Kidney (tissue), 14 donors: Measurements from ENCODE around the gene PTPRT. TPM values are rescaled to one million over a fixed set of nuclear protein-coding genes. Genes with fewer than 3 reads are reported as not detected.

Experiments used
- DNase-seq, 5 donors: peaks; one replicate each; pipeline ENCODE4 v3.0.0-alpha.2; 2013 to 2020
- FAIRE-seq: peaks from 2 replicates; lab custom pipeline; 2012; peaks lifted over from hg19 to GRCh38; lab: Jason Lieb, UNC
- H3K27ac ChIP-seq, 2 donors: one replicate each; pipeline ENCODE4 v1.7.0; 2013; ENCODE audit warnings: low read depth in 2 of 2, low read length in 2 of 2, inconsistent platforms in 1 of 2
- H3K27me3 ChIP-seq: one replicate; pipeline ENCODE4 v1.7.1; 2013; ENCODE audit warnings: low read length, inconsistent platforms; ENCODE audit not compliant: control insufficient read depth, insufficient read depth
- H3K36me3 ChIP-seq, 3 donors: one replicate each; pipeline versions ENCODE4 v1.7.0 to v1.7.1; 2013; ENCODE audit warnings: low read length in 3 of 3, control low read depth in 1 of 3, inconsistent platforms in 1 of 3; ENCODE audit not compliant: insufficient read depth in 3 of 3, control insufficient read depth in 2 of 3
- H3K4me1 ChIP-seq, 3 donors: one replicate each; pipeline versions ENCODE4 v1.7.0 to v1.7.1; 2013; ENCODE audit warnings: low read length in 3 of 3, inconsistent platforms in 1 of 3, low read depth in 1 of 3; ENCODE audit not compliant: control insufficient read depth in 2 of 3, insufficient read depth in 2 of 3
- H3K4me3 ChIP-seq, 3 donors: one replicate each; pipeline versions ENCODE4 v1.7.0 to v1.8.1; 2013; ENCODE audit warnings: low read length in 3 of 3, control low read depth in 1 of 3, inconsistent platforms in 1 of 3
- H3K9ac ChIP-seq, 3 donors: one replicate each; pipeline versions ENCODE4 v1.7.0 to v1.7.1; 2013; ENCODE audit warnings: low read length in 3 of 3, control low read depth in 1 of 3, inconsistent platforms in 1 of 3
- H3K9me3 ChIP-seq, 3 donors: one replicate each; pipeline versions ENCODE4 v1.7.0 to v1.7.1; 2013; ENCODE audit warnings: low read length in 3 of 3, control low read depth in 1 of 3, inconsistent platforms in 1 of 3; ENCODE audit not compliant: control insufficient read depth in 2 of 3, insufficient read depth in 1 of 3
- intact Hi-C: fragments of 100-400 bp; cut with DNase I; formaldehyde crosslinking; loops from one replicate; pipeline ENCODE4 v1.11.1; 2022
- polyA plus RNA-seq: library from polyadenylated mRNA; stranded (reverse); fragments of 350-450 nt; fragmentation: Illumina TruSeq; extraction: RNeasy Lipid Tissue Mini Kit (QIAGEN cat#74804); gene quantifications from one replicate; pipeline ENCODE4 v1.2.3, GENCODE V29; 2014; ENCODE audit warnings: low read depth, low replicate concordance; ENCODE audit not compliant: insufficient read depth
- total RNA-seq: library from RNA; stranded (reverse); fragmentation: NEBNext Ultra II Directional; extraction: Animal tissue kit (Norgen Biotek cat#: 25700); gene quantifications from one replicate; pipeline ENCODE4 v1.2.1, GENCODE V29; 2021
- TF ChIP-seq, protein P1 (sequence below): IDR thresholded peaks from 3 replicates; pipeline ENCODE4 v1.5.1; 2012; ENCODE audit warnings: mild to moderate bottlenecking, moderate library complexity, borderline replicate concordance; ENCODE audit not compliant: insufficient read depth; ENCODE audit errors: extremely low read depth
- donor health status: control.
- donor health status: control.
- donor health status: control.
- donor health status: control.
- donor health status: control.
- donor health status: DM: yes; HTN: yes; CAD: no.
- donor health status: Normal renal cell carcinoma (clear cell type).

PTPRT gene
- total and polyA plus RNA-seq, 2 donors from 2014 or later = 0.60 TPM; not detected in 1

DNA sequence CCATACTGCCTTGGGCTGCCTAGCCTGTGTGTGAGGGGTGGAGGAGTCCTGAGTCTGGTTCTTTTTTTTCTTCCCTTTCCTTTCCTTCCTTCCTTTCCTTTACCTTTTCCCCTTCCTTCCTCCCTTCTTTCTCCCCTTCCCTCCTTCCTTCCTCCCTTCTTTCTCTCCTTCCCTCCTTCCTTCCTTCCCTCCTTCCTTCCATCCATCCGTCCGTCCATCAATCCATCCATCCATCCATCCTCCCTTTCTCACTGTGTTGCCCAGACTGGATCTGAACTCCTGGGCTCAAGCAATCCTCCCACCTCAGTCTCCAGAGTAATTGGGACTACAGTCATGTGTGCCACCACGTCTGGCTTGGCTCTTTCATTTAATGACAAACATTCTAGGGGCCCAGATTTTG is 820.8 kb downstream of the PTPRT start:
- H3K4me1 ChIP-seq = no peaks in the 10 kb centered on the region
- H3K9ac ChIP-seq = no peak overlapping the region
- TF ChIP-seq, protein P1, sequence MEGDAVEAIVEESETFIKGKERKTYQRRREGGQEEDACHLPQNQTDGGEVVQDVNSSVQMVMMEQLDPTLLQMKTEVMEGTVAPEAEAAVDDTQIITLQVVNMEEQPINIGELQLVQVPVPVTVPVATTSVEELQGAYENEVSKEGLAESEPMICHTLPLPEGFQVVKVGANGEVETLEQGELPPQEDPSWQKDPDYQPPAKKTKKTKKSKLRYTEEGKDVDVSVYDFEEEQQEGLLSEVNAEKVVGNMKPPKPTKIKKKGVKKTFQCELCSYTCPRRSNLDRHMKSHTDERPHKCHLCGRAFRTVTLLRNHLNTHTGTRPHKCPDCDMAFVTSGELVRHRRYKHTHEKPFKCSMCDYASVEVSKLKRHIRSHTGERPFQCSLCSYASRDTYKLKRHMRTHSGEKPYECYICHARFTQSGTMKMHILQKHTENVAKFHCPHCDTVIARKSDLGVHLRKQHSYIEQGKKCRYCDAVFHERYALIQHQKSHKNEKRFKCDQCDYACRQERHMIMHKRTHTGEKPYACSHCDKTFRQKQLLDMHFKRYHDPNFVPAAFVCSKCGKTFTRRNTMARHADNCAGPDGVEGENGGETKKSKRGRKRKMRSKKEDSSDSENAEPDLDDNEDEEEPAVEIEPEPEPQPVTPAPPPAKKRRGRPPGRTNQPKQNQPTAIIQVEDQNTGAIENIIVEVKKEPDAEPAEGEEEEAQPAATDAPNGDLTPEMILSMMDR = no peak
- intact Hi-C loops = no loop called here
- H3K4me3 ChIP-seq = no peak overlapping the region
- H3K36me3 ChIP-seq = no peaks in the 10 kb centered on the region
- H3K27ac ChIP-seq = no peak overlapping the region
- H3K9me3 ChIP-seq = no peaks in the 10 kb centered on the region
- no peaks in the 10 kb centered on the region for H3K27me3 ChIP-seq
- DNase-seq = no peak
- no peak for FAIRE-seq

DNA sequence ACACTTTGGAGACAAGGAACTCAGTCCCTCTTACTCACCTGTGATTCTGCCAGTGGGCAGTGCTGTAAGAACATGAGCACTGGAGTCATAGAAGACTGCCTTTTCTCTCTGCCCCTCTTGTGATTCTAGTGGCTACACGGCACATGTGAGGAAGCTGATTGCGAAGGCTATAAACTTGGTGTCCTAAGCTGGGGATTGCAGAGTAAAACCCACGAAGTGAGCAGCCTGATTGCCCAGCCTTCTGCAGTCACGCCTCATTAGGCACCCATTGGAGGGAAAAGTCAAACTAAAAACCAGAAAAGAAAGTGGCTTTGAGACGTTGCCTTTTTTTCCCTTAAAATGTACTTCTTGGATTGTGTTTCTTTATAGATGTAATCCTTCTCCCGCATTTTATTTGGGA is 823.1 kb downstream of the PTPRT start:
- H3K9me3 ChIP-seq = no peaks in the 10 kb centered on the region
- H3K27me3 ChIP-seq = no peaks in the 10 kb centered on the region
- no peak overlapping the region for H3K27ac ChIP-seq
- TF ChIP-seq, protein P1 = no peak
- intact Hi-C loops = no loop called here
- no peak overlapping the region for H3K4me3 ChIP-seq
- FAIRE-seq = no peak
- H3K36me3 ChIP-seq = no peaks in the 10 kb centered on the region
- H3K9ac ChIP-seq = no peak overlapping the region
- H3K4me1 ChIP-seq = no peaks in the 10 kb centered on the region
- peak in 4 of 5 donors; percentile 44 to 78 (median 66) for DNase-seq

DNA sequence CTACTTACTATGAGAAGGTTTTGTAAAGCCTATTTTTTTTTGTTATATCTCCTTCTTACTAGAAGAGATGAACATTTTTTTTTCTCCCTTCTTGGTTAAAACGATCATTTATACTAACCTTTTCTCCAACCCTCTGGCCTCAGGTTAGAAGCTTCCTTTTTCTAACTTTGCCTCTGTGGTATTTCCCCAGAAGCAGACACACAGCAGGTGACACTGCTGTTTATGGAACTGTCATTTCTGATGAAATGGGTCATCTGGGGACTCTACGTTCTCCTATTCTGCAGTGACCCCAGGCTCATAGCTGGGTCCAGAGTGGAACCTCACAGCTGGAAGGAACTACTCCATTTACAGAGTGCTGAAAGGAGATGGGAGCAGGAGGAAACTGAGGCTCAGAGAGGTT is 825.3 kb downstream of the PTPRT start:
- no peaks in the 10 kb centered on the region for H3K9me3 ChIP-seq
- no peak overlapping the region for H3K27ac ChIP-seq
- TF ChIP-seq, protein P1 = no peak
- no peaks in the 10 kb centered on the region for H3K27me3 ChIP-seq
- H3K9ac ChIP-seq = no peak overlapping the region
- no peak overlapping the region for H3K4me3 ChIP-seq
- intact Hi-C loops = no loop called here
- DNase-seq (no peak), FAIRE-seq (no peak)
- no peaks in the 10 kb centered on the region for H3K36me3 ChIP-seq
- H3K4me1 ChIP-seq = no peaks in the 10 kb centered on the region

DNA sequence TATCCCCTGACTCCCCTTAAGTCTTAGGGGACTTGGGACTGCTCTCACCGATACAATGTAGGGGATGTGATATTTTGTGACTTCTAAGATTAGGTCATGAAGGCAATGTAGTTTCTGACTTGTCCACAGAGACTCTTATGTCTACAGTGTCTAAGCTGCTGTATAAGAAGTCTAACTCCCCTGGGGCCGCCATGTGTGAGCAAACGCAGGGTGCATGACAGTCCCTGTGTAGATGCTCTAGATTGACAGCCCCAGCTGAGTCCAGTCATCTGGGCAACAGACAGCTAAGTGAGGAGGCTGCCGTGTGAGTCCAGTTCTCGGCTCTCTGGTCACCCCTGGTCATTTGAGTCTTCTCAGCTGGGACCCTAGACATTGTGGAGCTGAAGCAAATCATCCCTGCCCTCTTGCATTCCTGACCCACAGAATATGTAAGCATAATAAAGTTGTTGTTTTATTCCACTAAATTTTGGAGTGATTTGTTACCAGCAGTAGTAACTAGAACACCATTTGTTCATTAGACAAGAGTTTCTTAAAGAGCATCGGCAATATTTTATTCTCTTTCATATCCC is 828.2 kb downstream of the PTPRT start:
- H3K36me3 ChIP-seq = no peaks in the 10 kb centered on the region
- intact Hi-C loops = no loop called here
- no peak overlapping the region for H3K4me3 ChIP-seq
- DNase-seq (peak in 3 of 5 donors; percentile 34 to 85 (median 58)), FAIRE-seq (no peak)
- H3K9ac ChIP-seq = no peak overlapping the region
- no peaks in the 10 kb centered on the region for H3K27me3 ChIP-seq
- H3K27ac ChIP-seq = no peak overlapping the region
- no peaks in the 10 kb centered on the region for H3K4me1 ChIP-seq
- TF ChIP-seq, protein P1 = no peak
- H3K9me3 ChIP-seq = no peaks in the 10 kb centered on the region
